H1 (cell line): ENCODE results near the gene TFEC. TPM values are rescaled to one million over a fixed set of nuclear protein-coding genes. Genes with fewer than 3 reads are reported as not detected.

Source experiments
- CTCF ChIA-PET: fragments of 300-600 bp; sonication (Branson Sonifier 250); formaldehyde crosslinking; loops from one replicate; lab custom pipeline; 2021; ENCODE audit not compliant: partially characterized antibody; lab: Charles Lee
- POLR2A ChIA-PET: fragments of 300-600 bp; sonication (Branson Sonifier 250); formaldehyde crosslinking; loops from one replicate; lab custom pipeline; 2021; ENCODE audit warnings: inconsistent platforms; ENCODE audit not compliant: partially characterized antibody; lab: Charles Lee
- DNase-seq, 2 experiments: peaks; one replicate each; pipeline versions ENCODE4 v3.0.0 to v3.0.0-alpha.2; 2010 to 2022; ENCODE audit warnings: low spot score in 2 of 2, low read depth in 1 of 2, mixed read lengths in 1 of 2
- FAIRE-seq: peaks from 2 replicates; lab custom pipeline; 2011; peaks lifted over from hg19 to GRCh38; lab: Jason Lieb, UNC
- H2AFZ ChIP-seq: 2 replicates; pipeline ENCODE4 v1.8.1; 2012; ENCODE audit warnings: low read length, inconsistent platforms
- H2AK5ac ChIP-seq: 2 replicates; pipeline ENCODE4 v1.6.1; 2013; ENCODE audit warnings: low read depth, low read length
- H2BK120ac ChIP-seq: replicated peaks from 2 replicates; pipeline ENCODE3; 2013; ENCODE audit warnings: low read depth, low read length, inconsistent platforms
- H2BK12ac ChIP-seq: 2 replicates; pipeline ENCODE4 v1.6.1; 2013; ENCODE audit warnings: low read depth, low read length
- H2BK15ac ChIP-seq: 2 replicates; pipeline ENCODE4 v1.6.1; 2013; ENCODE audit warnings: low read length
- H2BK20ac ChIP-seq: 2 replicates; pipeline ENCODE4 v1.6.1; 2013; ENCODE audit warnings: low read length
- H2BK5ac ChIP-seq: 2 replicates; pipeline ENCODE4 v1.6.1; 2013; ENCODE audit warnings: low read depth, low read length
- H3K14ac ChIP-seq: 2 replicates; pipeline ENCODE4 v1.6.1; 2013; ENCODE audit warnings: inconsistent platforms; ENCODE audit not compliant: insufficient read length
- H3K18ac ChIP-seq: 2 replicates; pipeline ENCODE4 v1.6.1; 2013; ENCODE audit warnings: low read length; ENCODE audit errors: extremely low read depth
- H3K23ac ChIP-seq: 2 replicates; pipeline ENCODE4 v1.6.1; 2013; ENCODE audit warnings: inconsistent platforms; ENCODE audit not compliant: insufficient read length
- H3K23me2 ChIP-seq: 2 replicates; pipeline ENCODE4 v1.6.1; 2013; ENCODE audit warnings: low read depth, low read length
- H3K27ac ChIP-seq: 2 replicates; pipeline ENCODE4 v1.6.1; 2011; ENCODE audit warnings: low read depth, low read length, inconsistent platforms
- H3K27me3 ChIP-seq, 4 experiments: replicated peaks in 1 of 4; 1 replicate in 1 of 4; 2 replicates in 3 of 4; pipeline versions ENCODE4 v1.6.1 to v1.8.1; 2011 to 2013; ENCODE audit warnings: low read length in 3 of 4, mild to moderate bottlenecking in 3 of 4, inconsistent platforms in 2 of 4, mixed read lengths in 2 of 4, moderate library complexity in 1 of 4; ENCODE audit not compliant: control insufficient read depth in 3 of 4, insufficient read depth in 3 of 4; ENCODE audit errors: extremely low read depth in 1 of 4
- H3K36me3 ChIP-seq, 4 experiments: 2 replicates each; pipeline versions ENCODE4 v1.6.1 to v1.8.1; 2011 to 2013; ENCODE audit warnings: mild to moderate bottlenecking in 4 of 4, low read length in 3 of 4, moderate library complexity in 2 of 4, control low read depth in 1 of 4, inconsistent platforms in 1 of 4; ENCODE audit not compliant: insufficient read depth in 4 of 4, control insufficient read depth in 2 of 4
- H3K4ac ChIP-seq: replicated peaks from 2 replicates; pipeline ENCODE3; 2013; ENCODE audit warnings: low read length, low read depth, mixed read lengths, inconsistent platforms; ENCODE audit not compliant: insufficient read length
- H3K4me1 ChIP-seq, 4 experiments: replicated peaks in 1 of 4; 1 replicate in 1 of 4; 2 replicates in 3 of 4; pipeline versions ENCODE4 v1.6.1 to v1.8.1; 2011 to 2013; ENCODE audit warnings: low read length in 3 of 4, inconsistent platforms in 2 of 4, mixed read lengths in 1 of 4; ENCODE audit not compliant: insufficient read depth in 4 of 4, control insufficient read depth in 3 of 4
- H3K4me2 ChIP-seq, 2 experiments: 2 replicates each; pipeline versions ENCODE4 v1.6.1 to v1.8.1; 2011 to 2013; ENCODE audit warnings: low read depth in 2 of 2, low read length in 2 of 2, control low read depth in 1 of 2, inconsistent platforms in 1 of 2, mild to moderate bottlenecking in 1 of 2; ENCODE audit not compliant: insufficient read depth in 1 of 2
- H3K4me3 ChIP-seq, 4 experiments: fragments of 200-600, 300-600 bp in 1 of 4; sonication (generic), shearing (Covaris generic), sonication (Bioruptor Twin) in 1 of 4; 2 replicates each; pipeline versions ENCODE4 v1.5.1 to v1.8.1; 2011 to 2016; ENCODE audit warnings: low read length in 4 of 4, low read depth in 3 of 4, control low read depth in 2 of 4, inconsistent platforms in 2 of 4, mild to moderate bottlenecking in 2 of 4, mixed read lengths in 1 of 4, moderate library complexity in 1 of 4; ENCODE audit not compliant: insufficient read depth in 2 of 4; ENCODE audit errors: extremely low read depth in 1 of 4
- H3K56ac ChIP-seq: replicated peaks from 2 replicates; pipeline ENCODE3; 2013; ENCODE audit warnings: low read depth, mild to moderate bottlenecking, mixed read lengths, low read length, inconsistent platforms; ENCODE audit not compliant: insufficient read length
- H3K79me1 ChIP-seq: 2 replicates; pipeline ENCODE4 v1.6.1; 2013; ENCODE audit warnings: low read depth, low read length, control low read depth
- H3K79me2 ChIP-seq, 2 experiments: 2 replicates each; pipeline versions ENCODE4 v1.6.1 to v1.8.1; 2012 to 2013; ENCODE audit warnings: low read length in 2 of 2, mild to moderate bottlenecking in 2 of 2, inconsistent platforms in 1 of 2; ENCODE audit not compliant: insufficient read depth in 2 of 2, control insufficient read depth in 1 of 2
- H3K9ac ChIP-seq, 4 experiments: replicated peaks in 1 of 4; 1 replicate in 1 of 4; 2 replicates in 3 of 4; pipeline versions ENCODE4 v1.6.1 to v1.8.1; 2011 to 2013; ENCODE audit warnings: low read depth in 3 of 4, low read length in 3 of 4, control low read depth in 2 of 4, mild to moderate bottlenecking in 2 of 4, moderate library complexity in 2 of 4, inconsistent platforms in 1 of 4; ENCODE audit errors: extremely low read depth in 1 of 4
- H3K9me3 ChIP-seq, 2 experiments: 2 replicates each; pipeline versions ENCODE4 v1.6.1 to v1.8.1; 2012 to 2013; ENCODE audit warnings: mild to moderate bottlenecking in 2 of 2, moderate library complexity in 2 of 2, control low read depth in 1 of 2, inconsistent platforms in 1 of 2, low read depth in 1 of 2, low read length in 1 of 2, mixed read lengths in 1 of 2; ENCODE audit not compliant: insufficient read depth in 2 of 2
- H4K20me1 ChIP-seq, 2 experiments: replicated peaks in 1 of 2; 2 replicates each; pipeline versions ENCODE3 to v1.8.1; 2011 to 2013; ENCODE audit warnings: inconsistent platforms in 2 of 2, low read length in 2 of 2, mild to moderate bottlenecking in 1 of 2; ENCODE audit not compliant: insufficient read depth in 2 of 2, control insufficient read depth in 1 of 2
- H4K5ac ChIP-seq: 2 replicates; pipeline ENCODE4 v1.6.1; 2013; ENCODE audit warnings: low read length, low read depth, mixed read lengths, inconsistent platforms; ENCODE audit not compliant: insufficient read length
- H4K8ac ChIP-seq: 2 replicates; pipeline ENCODE4 v1.8.0; 2013; ENCODE audit warnings: mild to moderate bottlenecking, moderate library complexity, low read length, inconsistent platforms; ENCODE audit not compliant: insufficient read depth; ENCODE audit errors: extremely low read depth
- H4K91ac ChIP-seq: replicated peaks from 2 replicates; pipeline ENCODE3; 2013; ENCODE audit warnings: low read length, mixed read lengths, inconsistent platforms; ENCODE audit not compliant: insufficient read length
- ATF2 ChIP-seq: IDR thresholded peaks from 2 replicates; pipeline ENCODE4 v1.6.1; 2012; ENCODE audit warnings: low read length, inconsistent platforms
- CBX8 ChIP-seq: fragments of 300-800, 300-1000 bp; sonication (generic); IDR thresholded peaks from 2 replicates; pipeline ENCODE4 v1.7.1; 2016; ENCODE audit warnings: low read depth, low read length, borderline replicate concordance
- EGR1 ChIP-seq: IDR thresholded peaks from 2 replicates; pipeline ENCODE4 v1.6.1; 2011; ENCODE audit warnings: low read depth, low read length, borderline replicate concordance
- JUN ChIP-seq: IDR thresholded peaks from 2 replicates; pipeline ENCODE4 v1.6.1; 2011; ENCODE audit warnings: low read depth, mild to moderate bottlenecking, improper control_type of control experiment, low read length
- PHF8 ChIP-seq: fragments of 200-600 bp; sonication (generic); conservative IDR thresholded peaks from 2 replicates; pipeline ENCODE4 v1.7.1; 2012; ENCODE audit warnings: low read depth, mild to moderate bottlenecking, inconsistent platforms, low read length, moderate library complexity
- RNF2 ChIP-seq: fragments of 200-900, 300-1000 bp; sonication (generic); IDR thresholded peaks from 2 replicates; pipeline ENCODE4 v1.7.1; 2016; ENCODE audit warnings: borderline replicate concordance, low read depth, mild to moderate bottlenecking, antibody characterized with exemption, low read length; ENCODE audit not compliant: poor library complexity, severe bottlenecking; ENCODE audit errors: missing control alignments
- SAP30 ChIP-seq: fragments of 300-600 bp; sonication (generic); IDR thresholded peaks from 2 replicates; pipeline ENCODE4 v1.7.1; 2012; ENCODE audit warnings: low read length, moderate library complexity, mild to moderate bottlenecking, inconsistent platforms; ENCODE audit not compliant: insufficient read depth, insufficient replicate concordance
- WGBS, 2 experiments: shearing (Covaris generic) in 1 of 2; methylation state at CpG; one replicate each; pipeline versions ENCODE4 v1.1.6 to v1.1.7; 2013 to 2015; ENCODE audit warnings: low lambda C conversion rate in 2 of 2, mixed read lengths in 2 of 2, inconsistent platforms in 1 of 2, low coverage in 1 of 2, missing lambda C conversion rate in 1 of 2; ENCODE audit not compliant: insufficient replicate concordance in 2 of 2, insufficient coverage in 1 of 2, insufficient read length in 1 of 2; ENCODE audit errors: extremely low coverage in 1 of 2, missing lambda C conversion rate in 1 of 2; 5-methylcytosine and 5-hydroxymethylcytosine counted together
- polyA plus RNA-seq, 7 experiments: library from polyadenylated mRNA; depleted of rRNA in 3 of 7; stranded (reverse) in 5 of 7; unstranded in 2 of 7; fragments of >200 nt in 5 of 7; fragments of 200-250 nt in 2 of 7; gene quantifications; 1 replicate in 5 of 7; 2 replicates in 1 of 7; 4 replicates in 1 of 7; pipeline versions ENCODE4 v1.2.1 to v1.2.3, GENCODE V29; 2011 to 2013; ENCODE audit warnings: missing spikeins in 2 of 7, mixed read lengths in 2 of 7
- total RNA-seq: library from RNA; stranded (reverse); fragmentation: NEBNext Ultra II Directional; extraction: Animal tissue kit (Norgen Biotek cat#: 25700); gene quantifications from 2 replicates; pipeline ENCODE4 v1.2.1, GENCODE V29; 2021
- TF ChIP-seq, protein P1 (sequence below): IDR thresholded peaks from 2 replicates; pipeline ENCODE4 v1.6.1; 2011; ENCODE audit warnings: low read length, improper control_type of control experiment

The TFEC gene
- total and polyA plus RNA-seq, 2 of the 8 experiments (the other 6 are each of a cell fraction or from before 2014, with no cell fraction given): not detected

- H4K8ac ChIP-seq: no peak overlapping the region
- no peak for DNase-seq
- H3K79me1 ChIP-seq: no peaks in the 10 kb centered on the region
- H3K36me3 ChIP-seq: no peaks in the 10 kb centered on the region
- no peak for FAIRE-seq
- H3K9ac ChIP-seq: no peak overlapping the region
- H2BK120ac ChIP-seq: no peak overlapping the region
- no peak overlapping the region for H3K56ac ChIP-seq
- H3K4ac ChIP-seq: no peak overlapping the region
- H3K14ac ChIP-seq: no peak overlapping the region
- H2BK5ac ChIP-seq: no peak overlapping the region
- H3K23me2 ChIP-seq: no peaks in the 10 kb centered on the region
- no peaks in the 10 kb centered on the region for H3K79me2 ChIP-seq
- H2BK15ac ChIP-seq: no peak overlapping the region
- H3K27me3 ChIP-seq: no peaks in the 10 kb centered on the region
- CTCF ChIA-PET: interaction anchor here (1.0 kb wide), 1 partner anchor 60 kb away, joined by 3 read pairs; no protein-coding TSS in a partner anchor
- no peak overlapping the region for H4K5ac ChIP-seq
- no peak overlapping the region for H3K4me3 ChIP-seq
- H2AFZ ChIP-seq: no peak overlapping the region
- H3K27ac ChIP-seq: no peak overlapping the region
- H2AK5ac ChIP-seq: no peak overlapping the region
- H3K4me1 ChIP-seq: no peaks in the 10 kb centered on the region
- WGBS, 2 experiments: 95% methylated on average over 1 of the region's 1 CpG; no CpG with 5 or more reads in 1 of the 2 experiments
- H4K20me1 ChIP-seq: peaks cover 0 to 1% of the 10 kb centered on the region in 2 experiments
- H3K23ac ChIP-seq: no peak overlapping the region
- no peak overlapping the region for H3K4me2 ChIP-seq
- H3K18ac ChIP-seq: no peak overlapping the region
- no peaks in the 10 kb centered on the region for H3K9me3 ChIP-seq
- H2BK12ac ChIP-seq: no peak overlapping the region
- no peak overlapping the region for H2BK20ac ChIP-seq
- POLR2A ChIA-PET: no interaction called here
- TF ChIP-seq SAP30 (no peak), CBX8 (no peak), JUN (no peak), RNF2 (no peak), ATF2 (no peak), EGR1 (no peak), PHF8 (no peak)
- TF ChIP-seq, protein P1, sequence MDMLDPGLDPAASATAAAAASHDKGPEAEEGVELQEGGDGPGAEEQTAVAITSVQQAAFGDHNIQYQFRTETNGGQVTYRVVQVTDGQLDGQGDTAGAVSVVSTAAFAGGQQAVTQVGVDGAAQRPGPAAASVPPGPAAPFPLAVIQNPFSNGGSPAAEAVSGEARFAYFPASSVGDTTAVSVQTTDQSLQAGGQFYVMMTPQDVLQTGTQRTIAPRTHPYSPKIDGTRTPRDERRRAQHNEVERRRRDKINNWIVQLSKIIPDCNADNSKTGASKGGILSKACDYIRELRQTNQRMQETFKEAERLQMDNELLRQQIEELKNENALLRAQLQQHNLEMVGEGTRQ: no peak
- no peak overlapping the region for H4K91ac ChIP-seq
These were observed 115.6 kb downstream of the TFEC start for GRCh38 chr7:115914951-115915350.
